BLaER1 treated with 17β-estradiol and CSF1 and Interleukin-3, amounts not matched to agents 10 nM and 100 nM (cell line): ENCODE measurements around the gene HEG1.

Experiments
- H3K27ac ChIP-seq, 11 experiments: shearing (Covaris generic); formaldehyde crosslinking; 2 replicates each; pipeline ENCODE4 v1.8.1; 2022
- H3K27me3 ChIP-seq, 11 experiments: shearing (Covaris generic); formaldehyde crosslinking; 2 replicates each; pipeline ENCODE4 v1.8.1; 2022
- H3K36me3 ChIP-seq, 11 experiments: shearing (Covaris generic); formaldehyde crosslinking; 2 replicates each; pipeline ENCODE4 v1.8.1; 2022
- H3K4me1 ChIP-seq, 10 experiments: shearing (Covaris generic); formaldehyde crosslinking; 2 replicates each; pipeline ENCODE4 v1.8.1; 2022
- H3K4me2 ChIP-seq, 11 experiments: shearing (Covaris generic); formaldehyde crosslinking; 2 replicates each; pipeline ENCODE4 v1.8.1; 2022
- H3K4me3 ChIP-seq, 10 experiments: shearing (Covaris generic); formaldehyde crosslinking; 2 replicates each; pipeline ENCODE4 v1.8.1; 2022
- H3K9ac ChIP-seq, 11 experiments: shearing (Covaris generic); formaldehyde crosslinking; 2 replicates each; pipeline ENCODE4 v1.8.1; 2022
- H3K9me3 ChIP-seq, 11 experiments: shearing (Covaris generic); formaldehyde crosslinking; replicated peaks in 1 of 11; 2 replicates each; pipeline ENCODE4 v1.8.1; 2022
- H4K20me1 ChIP-seq, 11 experiments: shearing (Covaris generic); formaldehyde crosslinking; 2 replicates each; pipeline ENCODE4 v1.8.1; 2022
- Cebpa-rat ChIP-seq, 11 experiments: shearing (Covaris generic); IDR thresholded peaks; 2 replicates each; pipeline ENCODE4 v1.8.1; 2022

HEG1 gene

GRCh38 chr3:125045965-125046364, 9.8 kb downstream of the HEG1 start:
- peaks cover 42 to 48% (median 45%) of the 10 kb centered on the region in 10 experiments for H3K4me1 ChIP-seq

GRCh38 chr3:125045194-125045593, 10.6 kb downstream of the HEG1 start:
- Histone ChIP-seq H3K27me3 (no peaks in the 10 kb centered on the region), H3K4me2 (peak overlapping the region in 10 of 11 experiments; percentile 2 to 74 (median 57); a peak in 15 of 22 replicates), H3K9ac (no peak overlapping the region), H3K4me1 (peaks cover 35 to 40% (median 38%) of the 10 kb centered on the region in 10 experiments), H3K9me3 (no peaks in the 10 kb centered on the region), H3K27ac (no peak overlapping the region), H4K20me1 (peaks cover 0 to 47% (median 0%) of the 10 kb centered on the region in 11 experiments; a peak in 6 of 22 replicates), H3K36me3 (peaks cover 0 to 8% (median 0%) of the 10 kb centered on the region in 11 experiments; a peak in 3 of 22 replicates), H3K4me3 (no peak overlapping the region)
- no peak for TF ChIP-seq Cebpa-rat (IDR thresholded peaks at IDR 0.05)

More at GRCh38 chr3:125045965-125046364, 9.8 kb downstream of the HEG1 start:
- peaks cover 0 to 46% (median 0%) of the 10 kb centered on the region in 11 experiments; a peak in 6 of 22 replicates for H4K20me1 ChIP-seq
- H3K27ac ChIP-seq = no peak overlapping the region
- TF ChIP-seq Cebpa-rat (IDR thresholded peaks at IDR 0.05) = no peak
- H3K9me3 ChIP-seq = no peaks in the 10 kb centered on the region
- no peak overlapping the region for H3K9ac ChIP-seq
- H3K27me3 ChIP-seq = no peaks in the 10 kb centered on the region
- H3K4me3 ChIP-seq = no peak overlapping the region
- peak overlapping the region in 6 of 11 experiments; percentile 40 to 74 (median 57); a peak in 4 of 22 replicates for H3K4me2 ChIP-seq
- H3K36me3 ChIP-seq = peaks cover 0 to 8% (median 0%) of the 10 kb centered on the region in 11 experiments; a peak in 3 of 22 replicates

DNA sequence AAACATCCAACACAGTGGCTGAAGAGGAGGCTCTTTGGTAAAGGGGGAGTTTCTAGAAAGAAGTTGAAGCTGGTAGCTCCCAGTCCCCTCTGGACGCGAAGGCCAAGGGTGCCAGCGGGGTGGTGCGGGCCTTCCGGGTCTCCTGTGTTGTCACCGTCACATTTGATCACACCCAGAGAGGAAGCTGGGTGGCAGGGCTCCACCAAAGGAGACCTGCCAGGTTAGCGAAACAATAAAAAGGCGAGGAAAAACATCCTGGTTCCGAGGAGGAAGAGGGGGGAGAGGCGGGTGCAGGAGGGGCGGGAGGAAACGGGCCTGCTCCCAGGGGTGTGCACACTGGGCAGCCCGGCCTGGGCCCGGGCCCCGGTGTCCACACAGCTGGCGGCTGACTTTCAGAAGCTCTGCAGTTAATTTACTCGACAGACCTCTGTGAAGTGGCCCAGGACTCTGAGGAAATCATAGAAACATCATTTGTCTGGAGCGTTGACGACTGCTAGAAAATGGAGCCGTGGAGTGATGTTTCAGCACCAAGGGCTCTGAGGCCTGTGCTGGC, 12.1 kb downstream of the HEG1 start:
- Histone ChIP-seq H3K4me2 (peak overlapping the region; percentile 48 to 74 (median 62)), H3K4me1 (peaks cover 35 to 45% (median 38%) of the 10 kb centered on the region in 10 experiments), H3K27me3 (no peaks in the 10 kb centered on the region), H3K9ac (peak overlapping the region in 10 of 11 experiments; percentile 27 to 65 (median 56); a peak in 18 of 22 replicates), H3K27ac (peak overlapping the region in 10 of 11 experiments; percentile 20 to 73 (median 65); a peak in 20 of 22 replicates), H3K36me3 (peaks cover 0 to 8% (median 0%) of the 10 kb centered on the region in 11 experiments; a peak in 3 of 22 replicates), H4K20me1 (peaks cover 0 to 50% (median 0%) of the 10 kb centered on the region in 11 experiments; a peak in 6 of 22 replicates), H3K4me3 (0 out of 20 replicates have a peak overlapping the region, but pooled peaks of 1 of the 10 experiments have one; percentile 10), H3K9me3 (no peaks in the 10 kb centered on the region)
- no peak for TF ChIP-seq Cebpa-rat (IDR thresholded peaks at IDR 0.05)

DNA sequence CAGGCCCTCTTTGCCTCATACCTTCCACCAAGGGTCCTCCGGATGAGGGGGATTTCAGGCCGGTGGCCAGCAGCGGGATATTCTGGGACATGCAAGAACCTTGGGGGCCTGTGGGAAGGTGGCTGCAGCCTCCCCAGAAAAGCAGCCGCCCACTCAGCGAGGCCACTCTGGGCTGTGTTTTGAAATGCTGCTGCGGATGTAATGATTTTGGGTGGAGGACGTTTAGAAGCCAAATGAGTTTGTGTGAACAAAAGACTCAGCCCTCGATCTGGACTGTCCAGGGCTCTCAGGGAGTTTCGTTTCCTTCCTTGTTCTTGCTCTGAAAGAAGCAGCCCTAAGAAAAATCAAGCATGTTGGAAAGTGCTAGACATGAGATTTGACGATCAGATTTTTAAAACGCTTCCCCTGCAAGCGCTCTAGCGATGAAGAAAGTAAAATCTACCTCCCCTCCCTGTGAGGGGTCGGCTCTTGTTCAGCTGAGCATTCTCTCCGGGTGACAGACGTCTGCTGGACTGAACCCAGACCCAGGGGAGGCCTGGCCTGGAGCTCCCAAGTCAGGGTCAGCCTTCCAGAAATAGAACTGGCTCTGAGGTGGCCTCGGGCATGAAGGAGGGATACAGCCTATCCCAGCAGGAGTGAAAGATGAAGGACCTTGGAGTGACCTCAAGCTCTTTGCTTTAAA, 12.9 kb downstream of the HEG1 start:
- H3K9me3 ChIP-seq = no peaks in the 10 kb centered on the region
- peaks cover 35 to 45% (median 38%) of the 10 kb centered on the region in 10 experiments for H3K4me1 ChIP-seq
- H3K27me3 ChIP-seq = no peaks in the 10 kb centered on the region
- peaks cover 0 to 8% (median 0%) of the 10 kb centered on the region in 11 experiments; a peak in 3 of 22 replicates for H3K36me3 ChIP-seq
- peak overlapping the region in 10 of 11 experiments; percentile 20 to 73 (median 65); a peak in 19 of 22 replicates for H3K27ac ChIP-seq
- H3K4me3 ChIP-seq = no peak overlapping the region
- H4K20me1 ChIP-seq = peaks cover 0 to 49% (median 0%) of the 10 kb centered on the region in 11 experiments; a peak in 4 of 22 replicates
- H3K9ac ChIP-seq = peak overlapping the region in 6 of 11 experiments; percentile 2 to 65 (median 54); a peak in 7 of 22 replicates
- TF ChIP-seq Cebpa-rat (IDR thresholded peaks at IDR 0.05) = no peak
- peak overlapping the region; percentile 48 to 74 (median 62) for H3K4me2 ChIP-seq

GRCh38 chr3:125039131-125040100, 16.4 kb downstream of the HEG1 start:
- peaks cover 0 to 44% (median 3%) of the 10 kb centered on the region in 11 experiments; a peak in 5 of 22 replicates for H4K20me1 ChIP-seq
- H3K27ac ChIP-seq = no peak overlapping the region
- H3K4me3 ChIP-seq = no peak overlapping the region
- H3K4me2 ChIP-seq = peak overlapping the region in 2 of 11 experiments; percentile 8 to 20; a peak in 2 of 22 replicates
- H3K27me3 ChIP-seq = no peaks in the 10 kb centered on the region
- peaks cover 15 to 20% (median 17%) of the 10 kb centered on the region in 11 experiments; a peak in 21 of 22 replicates for H3K9me3 ChIP-seq
- H3K4me1 ChIP-seq = peaks cover 19 to 30% (median 23%) of the 10 kb centered on the region in 10 experiments
- H3K36me3 ChIP-seq = peaks cover 0 to 10% (median 0%) of the 10 kb centered on the region in 11 experiments; a peak in 2 of 22 replicates
- 0 out of 22 replicates have a peak overlapping the region, but pooled peaks of 1 of the 11 experiments have one; percentile 4 for H3K9ac ChIP-seq
- no peak for TF ChIP-seq Cebpa-rat (IDR thresholded peaks at IDR 0.05)

- Histone ChIP-seq H3K4me1 (peaks cover 7 to 19% (median 10%) of the 10 kb centered on the region in 10 experiments), H3K36me3 (peaks cover 0 to 11% (median 0%) of the 10 kb centered on the region in 11 experiments; a peak in 2 of 22 replicates), H3K4me2 (no peak overlapping the region; a peak in 1 of 22 replicates), H3K9ac (no peak overlapping the region), H3K9me3 (peaks cover 16 to 20% (median 18%) of the 10 kb centered on the region in 11 experiments; a peak in 21 of 22 replicates), H3K27me3 (no peaks in the 10 kb centered on the region), H3K27ac (no peak overlapping the region), H4K20me1 (peaks cover 0 to 47% (median 3%) of the 10 kb centered on the region in 11 experiments; a peak in 5 of 22 replicates), H3K4me3 (no peak overlapping the region)
- no peak for TF ChIP-seq Cebpa-rat (IDR thresholded peaks at IDR 0.05)
Observed at GRCh38 chr3:125037498-125038150, 18.2 kb downstream of the HEG1 start.

- no peak overlapping the region for H3K27ac ChIP-seq
- H3K4me1 ChIP-seq = peaks cover 12 to 38% (median 19%) of the 10 kb centered on the region in 10 experiments
- no peak overlapping the region for H3K4me2 ChIP-seq
- H3K36me3 ChIP-seq = peaks cover 0 to 11% (median 0%) of the 10 kb centered on the region in 11 experiments; a peak in 2 of 22 replicates
- H3K9me3 ChIP-seq = peaks cover 16 to 20% (median 18%) of the 10 kb centered on the region in 11 experiments; a peak in 21 of 22 replicates
- H4K20me1 ChIP-seq = peaks cover 0 to 45% (median 3%) of the 10 kb centered on the region in 11 experiments; a peak in 5 of 22 replicates
- no peaks in the 10 kb centered on the region for H3K27me3 ChIP-seq
- H3K4me3 ChIP-seq = no peak overlapping the region
- TF ChIP-seq Cebpa-rat (IDR thresholded peaks at IDR 0.05) = no peak
- H3K9ac ChIP-seq = no peak overlapping the region
Observed at GRCh38 chr3:125035217-125035616, 20.6 kb downstream of the HEG1 start.
